ENCODE results near the gene HSF4.
A peak's percentile ranks its signal among the peaks of the same experiment; 100 is the strongest.
"Not testable (repeated sequence)": the region's sequence is repeated elsewhere in the genome, so short reads cannot be mapped to it uniquely, and the experiment has no call there.

HSF4 gene

GRCh38 chr16:67164599-67165061 lies at the start of gene HSF4:
Gene HSF4 (plus strand): TSS chr16:67164745. CDS start chr16:67164812, 67 bp downstream.
- DNase-seq (ENCODE audit: low spot score): no peak

GRCh38 chr16:67114793-67115192 lies 49.8 kb upstream of the HSF4 start:
- DNase-seq (ENCODE audit: low spot score): no peak

- DNase-seq (ENCODE audit: low spot score): peak; percentile 77
Measured at GRCh38 chr16:67115639-67116038, 48.9 kb upstream of the HSF4 start.

GRCh38 chr16:67116388-67117311 lies 47.9 kb upstream of the HSF4 start:
- DNase-seq (ENCODE audit: low spot score): no peak

- DNase-seq (ENCODE audit: low spot score): no peak
Measured at GRCh38 chr16:67117716-67118115, 46.8 kb upstream of the HSF4 start.

- no peak for DNase-seq (ENCODE audit: low spot score)
Measured at GRCh38 chr16:67120025-67120424, 44.5 kb upstream of the HSF4 start.

- not testable (repeated sequence) for DNase-seq (ENCODE audit: low spot score)
Measured at GRCh38 chr16:67122799-67123198, 41.7 kb upstream of the HSF4 start.

GRCh38 chr16:67128417-67128816 lies 36.1 kb upstream of the HSF4 start:
- DNase-seq (ENCODE audit: low spot score): no peak

- DNase-seq (ENCODE audit: low spot score): no peak
Measured at GRCh38 chr16:67128887-67129286, 35.7 kb upstream of the HSF4 start.

- DNase-seq (ENCODE audit: low spot score): no peak
Measured at GRCh38 chr16:67129422-67129821, 35.1 kb upstream of the HSF4 start.

- DNase-seq (ENCODE audit: low spot score): no peak
Measured at GRCh38 chr16:67137605-67138004, 26.9 kb upstream of the HSF4 start.

GRCh38 chr16:67141391-67141790 lies 23.2 kb upstream of the HSF4 start:
- DNase-seq (ENCODE audit: low spot score): no peak

GRCh38 chr16:67142342-67142741 lies 22.2 kb upstream of the HSF4 start:
- no peak for DNase-seq (ENCODE audit: low spot score)

GRCh38 chr16:67144943-67145342 lies 19.6 kb upstream of the HSF4 start:
- DNase-seq (ENCODE audit: low spot score): no peak

- DNase-seq (ENCODE audit: low spot score): no peak
Measured at GRCh38 chr16:67145746-67146145, 18.8 kb upstream of the HSF4 start.

- no peak for DNase-seq (ENCODE audit: low spot score)
Measured at GRCh38 chr16:67146523-67147357, 17.8 kb upstream of the HSF4 start.

GRCh38 chr16:67147437-67148140 lies 17.0 kb upstream of the HSF4 start:
- DNase-seq (ENCODE audit: low spot score): no peak

- DNase-seq (ENCODE audit: low spot score): no peak
Measured at GRCh38 chr16:67148221-67148620, 16.3 kb upstream of the HSF4 start.

GRCh38 chr16:67148656-67149275 lies 15.8 kb upstream of the HSF4 start:
- DNase-seq (ENCODE audit: low spot score): no peak

GRCh38 chr16:67149276-67150046 lies 15.1 kb upstream of the HSF4 start:
- no peak for DNase-seq (ENCODE audit: low spot score)
